Adipose tissue (tissue), 3 donors: Measurements from ENCODE around the gene FBXO36. TPM values are rescaled to one million over a fixed set of nuclear protein-coding genes. Genes with fewer than 3 reads are reported as not detected.
A peak's percentile ranks its signal among the peaks of the same experiment; 100 is the strongest.
"Not testable (repeated sequence)": the region's sequence is repeated elsewhere in the genome, so short reads cannot be mapped to it uniquely, and the experiment has no call there.

Experiments
- H3K27ac ChIP-seq: one replicate; pipeline ENCODE4 v1.5.1; 2013; ENCODE audit warnings: low read depth, low read length
- WGBS, 3 donors: extraction: QIAGEN DNeasy Blood & Tissue Kit; methylation state at CpG; one replicate each; pipeline ENCODE4 v1.1.7; 2013; 5-methylcytosine and 5-hydroxymethylcytosine counted together
- polyA plus RNA-seq, 3 donors: library from polyadenylated mRNA; stranded (reverse); fragments of 200-250 nt; gene quantifications; one replicate each; pipeline ENCODE4 v1.2.3, GENCODE V29; 2013
- donor health status: healthy with polysubstance abuse.
- donor health status: Bipolar disorder and iron deficiency.
- donor health status: healthy.

The FBXO36 gene
- polyA plus RNA-seq, 3 donors, result 0.83 to 1.6 (median 1.6) TPM

GRCh38 chr2:229909090-229909489, 13.2 kb upstream of the FBXO36 start:
- WGBS, 3 donors, result 74 to 85% (median 75%) methylated on average over 2 of the region's 2 CpGs
- no peak overlapping the region for H3K27ac ChIP-seq

- H3K27ac ChIP-seq, result no peak overlapping the region
- 93 to 97% (median 97%) methylated on average over 1 of the region's 1 CpG for WGBS, 3 donors
These were observed 12.0 kb upstream of the FBXO36 start for GRCh38 chr2:229910147-229910831.

- WGBS, 3 donors, result 49 to 74% (median 70%) methylated on average over 1 of the region's 1 CpG
- H3K27ac ChIP-seq, result no peak overlapping the region
These were observed 11.4 kb upstream of the FBXO36 start for GRCh38 chr2:229910832-229911412.

GRCh38 chr2:229914171-229914570, 8.1 kb upstream of the FBXO36 start:
- H3K27ac ChIP-seq, result no peak overlapping the region
- WGBS, 3 donors, result 68 to 83% (median 78%) methylated on average over 2 of the region's 2 CpGs

DNA sequence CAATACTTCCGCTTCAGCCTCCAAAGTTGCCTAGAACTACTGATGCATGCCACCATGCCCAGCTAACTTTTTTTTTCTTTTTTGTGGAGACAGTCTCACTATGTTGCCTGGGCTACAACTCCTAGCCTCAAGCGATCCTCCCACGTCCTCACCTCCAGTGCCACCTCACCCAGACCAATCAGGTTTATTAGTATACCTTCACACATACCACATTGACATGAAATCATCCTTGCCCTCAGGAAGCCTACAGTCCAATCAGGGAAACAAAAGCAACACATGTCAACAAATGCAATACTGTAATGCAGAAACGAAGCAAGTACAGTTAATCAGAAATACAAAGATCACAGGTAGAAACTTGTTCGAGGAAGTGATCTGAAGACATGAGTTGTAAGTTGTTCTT, 4.5 kb upstream of the FBXO36 start:
- H3K27ac ChIP-seq, result no peak overlapping the region
- WGBS, 3 donors, result 94 to 97% (median 94%) methylated on average over 5 of the region's 5 CpGs

- WGBS, 3 donors, result 3 to 7% (median 5%) methylated on average over 20 of the region's 20 CpGs
- no peak overlapping the region for H3K27ac ChIP-seq
These were observed 2.2 kb upstream of the FBXO36 start for GRCh38 chr2:229920011-229920641.

DNA sequence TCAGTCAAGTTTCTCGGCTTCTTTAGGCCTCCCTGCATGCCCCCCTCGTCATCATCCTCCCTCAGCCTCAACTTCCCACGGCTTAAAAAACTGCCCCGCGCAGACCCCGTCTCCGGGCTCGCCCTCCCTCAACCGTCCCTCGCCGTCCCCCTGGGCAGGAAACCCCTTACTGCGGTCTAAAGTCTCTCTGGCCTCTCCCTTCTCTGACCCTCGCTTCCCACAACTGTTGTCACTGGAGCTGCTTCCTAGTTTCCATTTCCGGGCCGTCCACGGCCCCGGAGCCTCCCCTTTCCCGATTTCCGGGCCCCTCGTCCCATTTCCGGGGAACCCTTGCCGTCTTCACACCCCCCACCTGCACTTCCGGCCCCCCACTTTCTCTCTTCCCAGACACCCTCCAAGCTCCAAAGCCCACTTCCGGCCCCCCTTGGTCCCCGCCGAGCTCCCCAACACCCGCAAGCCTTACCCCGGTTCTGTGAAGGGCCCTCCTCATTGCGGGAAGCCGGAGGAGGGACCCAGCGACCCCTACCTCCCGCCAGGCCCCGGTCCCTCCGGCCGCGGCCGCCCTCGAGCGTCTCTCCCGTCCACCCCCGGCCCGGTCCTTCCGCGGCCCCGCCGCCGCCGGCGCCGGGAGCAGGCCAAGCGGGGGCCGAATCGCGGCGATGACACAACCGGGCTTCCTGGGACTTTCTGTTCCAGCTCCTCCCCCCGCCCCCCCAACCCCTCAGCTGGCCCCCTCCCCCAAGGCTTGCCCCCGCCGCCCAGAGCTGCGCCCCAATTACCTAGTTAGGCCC, 1.0 kb upstream of the FBXO36 start:
- peak overlapping the region; percentile 98 for H3K27ac ChIP-seq

GRCh38 chr2:229921892-229922448, 333 bp upstream of the FBXO36 start, which contains the start of gene TRIP12:
Gene TRIP12, minus strand, starts transcription at chr2:229922009. Its CDS starts 41,930 bp downstream, at chr2:229880079.
- 0 to 1% (median 1%) methylated on average over 46 to 49 of the region's 49 CpGs for WGBS, 3 donors
- peak within 1 kb of the TSS; percentile 98 for H3K27ac ChIP-seq

More for the DNA sequence above, 1.0 kb upstream of the FBXO36 start:
- 0 to 1% (median 1%) methylated on average over 56 to 60 of the region's 60 CpGs for WGBS, 3 donors

GRCh38 chr2:229924541-229924940, 2.2 kb downstream of the FBXO36 start:
- not testable (repeated sequence) for H3K27ac ChIP-seq
- 96 to 99% (median 98%) methylated on average over 10 of the region's 10 CpGs for WGBS, 3 donors

DNA sequence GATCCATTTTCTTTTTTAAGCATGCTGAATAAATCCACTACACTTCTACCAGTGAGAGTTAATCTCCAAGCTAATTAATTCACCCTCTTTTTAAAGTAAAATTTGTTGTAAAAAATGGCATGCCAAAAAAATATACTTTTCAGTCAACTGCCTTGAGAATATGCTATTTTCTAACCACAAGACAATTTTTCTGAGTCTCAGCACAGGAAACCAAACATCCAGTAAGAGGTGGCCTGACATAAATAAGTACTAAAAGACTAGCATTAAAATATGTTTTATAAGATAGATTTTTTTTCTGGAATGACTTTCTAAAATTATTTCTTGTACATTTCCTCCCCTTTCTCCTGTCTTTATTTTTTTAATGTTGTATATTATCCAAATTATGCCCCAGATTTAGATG, 2.9 kb downstream of the FBXO36 start:
- H3K27ac ChIP-seq, result no peak overlapping the region

DNA sequence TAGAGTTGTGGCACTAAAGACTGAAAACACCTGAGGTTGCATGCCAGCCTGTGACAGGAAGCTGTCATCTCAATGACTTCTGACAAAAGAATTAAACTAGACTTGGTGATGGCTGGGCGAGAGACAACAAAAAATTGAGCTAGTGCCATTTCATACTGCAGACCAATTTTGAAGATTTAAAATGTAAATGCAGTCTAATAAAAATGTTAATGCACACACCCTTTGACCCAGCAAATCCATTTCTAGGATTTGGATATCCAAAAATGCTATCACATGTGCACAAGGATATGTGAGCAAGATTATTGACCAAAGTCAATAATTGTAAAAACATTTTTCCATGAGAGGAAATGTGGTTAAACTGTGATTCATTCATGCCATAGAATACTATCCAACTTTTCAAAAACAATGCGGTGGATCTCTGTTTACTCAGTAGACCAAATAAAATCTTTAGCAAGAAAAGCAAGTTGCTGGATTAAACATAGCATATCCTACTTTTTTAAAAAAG, 5.6 kb downstream of the FBXO36 start:
- no peak overlapping the region for H3K27ac ChIP-seq
- WGBS, 3 donors, result 79 to 94% (median 85%) methylated on average over 2 of the region's 2 CpGs

- 86 to 91% (median 87%) methylated on average over 7 of the region's 7 CpGs for WGBS, 3 donors
- H3K27ac ChIP-seq, result no peak overlapping the region
These were observed 8.4 kb downstream of the FBXO36 start for GRCh38 chr2:229930656-229931055.

- no peak overlapping the region for H3K27ac ChIP-seq
- WGBS, 3 donors, result 96 to 99% (median 97%) methylated on average over 5 of the region's 5 CpGs
These were observed 8.9 kb downstream of the FBXO36 start for GRCh38 chr2:229931241-229931640.

GRCh38 chr2:229937537-229937936, 15.2 kb downstream of the FBXO36 start:
- 91 to 94% (median 92%) methylated on average over 4 of the region's 4 CpGs for WGBS, 3 donors

GRCh38 chr2:229942671-229943070, 20.4 kb downstream of the FBXO36 start:
- no peak overlapping the region for H3K27ac ChIP-seq
- 94 to 98% (median 97%) methylated on average over 8 of the region's 8 CpGs for WGBS, 3 donors

More at GRCh38 chr2:229937537-229937936, 15.2 kb downstream of the FBXO36 start:
- no peak overlapping the region for H3K27ac ChIP-seq

GRCh38 chr2:229943171-229943570, 20.9 kb downstream of the FBXO36 start:
- H3K27ac ChIP-seq, result no peak overlapping the region
- 92 to 97% (median 96%) methylated on average over 2 of the region's 2 CpGs for WGBS, 3 donors

DNA sequence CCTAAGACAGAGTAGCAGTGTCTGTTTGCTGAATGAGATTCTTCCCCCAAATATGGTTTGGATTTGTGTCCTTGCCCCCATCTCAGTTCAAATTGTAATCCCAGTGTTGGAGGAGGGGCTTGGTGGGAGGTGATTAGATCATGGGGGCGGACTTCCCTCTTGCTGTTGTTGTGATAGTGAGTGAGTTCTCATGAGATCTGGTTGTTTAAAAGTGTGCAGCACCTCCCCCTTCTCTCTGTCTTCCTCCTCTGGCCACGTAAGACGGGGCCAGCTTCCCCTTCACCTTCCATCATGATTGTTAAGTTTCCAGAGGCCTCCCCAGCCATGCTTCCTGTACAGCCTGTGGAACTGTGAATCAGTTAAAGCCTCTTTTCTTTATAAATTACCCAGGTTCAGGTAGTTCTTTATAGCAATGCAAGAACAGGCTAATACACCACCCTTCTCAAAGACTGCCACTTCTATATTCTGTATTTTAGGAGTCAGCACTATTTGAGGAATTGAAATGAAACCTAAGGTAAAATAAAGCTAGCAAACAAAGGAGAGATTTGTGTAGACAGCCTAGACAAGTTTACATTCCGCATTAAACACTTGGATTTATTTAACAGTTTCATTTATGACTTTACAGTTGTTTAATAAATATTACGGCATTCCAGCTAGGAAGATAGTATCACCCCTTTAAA, 21.6 kb downstream of the FBXO36 start:
- WGBS, 3 donors, result 64 to 83% (median 66%) methylated on average over 5 of the region's 5 CpGs
- no peak overlapping the region for H3K27ac ChIP-seq

DNA sequence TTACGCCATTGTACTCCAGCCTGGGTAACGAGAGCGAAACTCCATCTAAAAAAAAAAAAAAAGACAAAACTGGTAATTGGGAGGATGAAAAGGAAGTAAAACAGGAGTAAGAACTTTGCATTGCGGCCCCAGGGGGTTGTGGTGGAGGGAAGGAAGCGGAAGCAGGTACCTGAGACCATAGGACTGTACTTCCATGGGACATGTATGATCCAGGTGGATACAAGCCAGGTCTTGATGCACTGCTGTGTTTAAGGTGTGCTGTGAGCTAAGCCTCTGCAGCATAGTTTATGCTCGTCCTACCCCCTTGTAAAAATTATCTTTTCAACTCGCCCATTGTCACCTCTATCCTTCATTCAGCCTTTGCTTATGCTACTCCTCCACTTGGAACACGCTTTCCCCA, 23.7 kb downstream of the FBXO36 start:
- no peak overlapping the region for H3K27ac ChIP-seq
- WGBS, 3 donors, result 85 to 92% (median 91%) methylated on average over 8 of the region's 8 CpGs
